ENCODE results near the gene TXNDC2. TPM values are rescaled to one million over a fixed set of nuclear protein-coding genes. Genes with fewer than 3 reads are reported as not detected.
A peak's percentile ranks its signal among the peaks of the same experiment; 100 is the strongest.

TXNDC2 gene
- total and polyA plus RNA-seq, 9 of the 15 experiments (the other 6 are each of a cell fraction or from before 2014, with no cell fraction given), result 1.2 to 4.9 (median 2.3) TPM

DNA sequence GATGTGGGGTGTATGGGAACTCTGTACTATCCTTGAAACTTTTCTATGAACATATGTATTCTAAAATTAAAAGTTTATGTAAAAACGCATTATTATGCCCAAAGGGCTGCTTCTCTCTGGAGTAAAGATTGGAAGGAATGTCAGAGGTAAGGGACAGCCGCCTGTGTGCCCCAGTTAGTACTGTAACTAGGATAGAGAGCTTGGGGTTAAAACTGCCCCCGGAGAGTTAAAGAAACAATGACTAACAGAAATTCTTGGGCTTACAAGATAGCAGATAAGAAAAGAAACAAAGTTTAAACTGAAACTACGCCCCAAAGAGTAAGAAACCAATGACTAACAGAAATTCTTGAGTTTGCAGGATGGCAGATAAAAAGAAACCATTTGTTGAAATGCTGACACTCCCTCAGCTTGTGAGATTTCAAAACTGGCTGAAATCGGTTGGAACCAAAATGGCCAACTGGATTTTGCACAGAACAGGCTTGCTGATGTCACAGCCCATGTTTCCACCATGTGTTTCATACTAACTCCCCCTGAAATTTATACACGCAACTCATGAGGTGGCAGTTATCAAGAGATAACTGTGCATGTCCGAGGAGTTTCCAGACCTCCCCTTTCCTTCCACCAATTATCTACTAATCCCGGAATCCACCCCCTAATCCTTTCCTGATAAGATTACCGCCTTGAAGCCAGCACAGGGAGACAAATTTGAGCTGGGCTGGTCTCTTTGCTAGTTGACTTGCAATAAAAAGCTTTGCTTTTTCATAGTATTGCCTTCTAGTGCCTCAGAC lies 8.7 kb upstream of the TXNDC2 start (continued):
- TF ChIP-seq ARID4B (CRISPR knock-in tag; IDR thresholded peaks at IDR 0.05) (no peak; the same call in 1 of the 2 replicates), ZKSCAN1 (IDR thresholded peaks at IDR 0.05; ENCODE audit: low read depth, low read length) (no peak), XRCC5 (IDR thresholded peaks at IDR 0.05; ENCODE audit: low read depth, low read length) (no peak), HNRNPK (IDR thresholded peaks at IDR 0.05; ENCODE audit: low read depth, low read length, poor library complexity, severe bottlenecking) (no peak), ZBTB5 (IDR thresholded peaks at IDR 0.05) (peak; percentile 89), ZNF253 (CRISPR knock-in tag; conservative IDR thresholded peaks at IDR 0.05) (no peak), KAT8 (IDR thresholded peaks at IDR 0.05; ENCODE audit: low read depth) (no peak; the same call in 1 of the 2 replicates), ZNF134 (CRISPR knock-in tag; conservative IDR thresholded peaks at IDR 0.05) (no peak; the same call in 1 of the 2 replicates), KDM2B (CRISPR knock-in tag; IDR thresholded peaks at IDR 0.05) (no peak), ZNF274 (IDR thresholded peaks at IDR 0.05; ENCODE audit: borderline replicate concordance, low read depth, low read length) (no peak), RNF2 (IDR thresholded peaks at IDR 0.05) (peak; percentile 99), RNF219 (CRISPR knock-in tag; IDR thresholded peaks at IDR 0.05) (no peak), NFXL1 (CRISPR knock-in tag; IDR thresholded peaks at IDR 0.05) (no peak), SMARCB1 (IDR thresholded peaks at IDR 0.05; ENCODE audit: insufficient read length, low read depth) (peak; percentile 63)

All from K562 (cell line).